DLD1 (cell line): Measurements from ENCODE around the gene PI16.

ENCODE experiments used
- in situ Hi-C: cut with HindIII; loops from 2 replicates; pipeline ENCODE4 v1.10.0; 2017; ENCODE audit warnings: low sequenced_read_pairs

PI16 gene

DNA sequence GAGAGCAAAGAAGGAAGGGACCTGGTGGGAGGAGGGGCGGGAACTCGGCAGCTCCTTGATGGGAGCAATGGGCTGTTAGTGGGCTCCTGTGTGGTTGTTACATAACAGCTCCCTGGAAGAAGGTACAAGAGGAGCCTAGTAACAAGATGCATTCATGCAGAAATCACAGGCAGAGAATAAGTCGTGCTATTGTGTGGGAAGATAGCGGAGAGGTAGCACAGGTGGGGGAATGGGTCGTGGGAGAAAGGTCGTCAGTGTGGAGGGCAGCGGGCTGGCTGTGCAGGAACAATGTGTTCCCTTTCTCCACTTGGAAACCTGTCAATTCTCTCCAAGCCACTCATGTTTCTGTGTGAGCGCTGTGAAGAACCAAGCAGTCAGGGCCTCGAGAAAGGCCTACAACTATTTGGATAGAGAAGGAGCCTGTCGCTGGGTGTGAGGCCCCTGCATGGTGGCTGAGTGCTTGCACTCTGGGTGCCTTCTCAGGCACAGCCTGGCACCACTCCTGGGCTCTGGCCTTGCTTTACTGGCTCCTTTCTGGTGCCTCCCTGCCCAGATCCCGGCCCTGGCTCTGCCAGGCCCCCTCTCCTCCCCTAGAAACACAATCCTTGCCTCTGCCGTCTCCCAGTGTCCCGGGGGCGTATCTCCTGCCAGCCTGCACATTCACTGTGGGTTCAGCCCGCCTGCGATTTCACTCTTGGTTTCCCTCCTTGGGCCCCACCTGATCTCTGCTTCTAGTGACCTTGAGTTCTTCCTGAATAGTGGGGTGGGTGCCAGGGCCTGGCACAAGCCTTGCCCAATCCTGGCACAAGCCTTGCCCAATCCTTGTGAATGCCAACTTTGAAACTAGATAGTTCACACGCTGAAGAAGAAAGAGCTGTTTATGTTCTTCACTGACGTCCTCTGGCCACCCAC lies 43.5 kb downstream of the PI16 start:
- in situ Hi-C loops: no loop called here

DNA sequence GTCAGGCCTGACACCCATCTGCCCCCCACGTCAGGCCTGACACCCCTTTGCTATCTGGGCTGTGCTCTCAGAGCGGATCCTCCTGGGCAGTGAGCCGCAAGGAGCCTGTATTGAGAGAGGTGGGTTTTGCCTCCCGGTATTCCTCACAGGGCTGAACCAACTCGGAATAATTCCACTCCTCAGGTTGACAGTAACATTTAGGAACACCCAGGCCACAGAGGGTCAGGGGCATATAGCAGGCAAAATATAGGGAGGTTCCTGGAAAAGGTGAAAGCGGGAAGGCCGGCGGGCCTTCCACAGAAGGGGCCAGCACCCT lies 44.1 kb downstream of the PI16 start:
- in situ Hi-C loops: no loop called here

DNA sequence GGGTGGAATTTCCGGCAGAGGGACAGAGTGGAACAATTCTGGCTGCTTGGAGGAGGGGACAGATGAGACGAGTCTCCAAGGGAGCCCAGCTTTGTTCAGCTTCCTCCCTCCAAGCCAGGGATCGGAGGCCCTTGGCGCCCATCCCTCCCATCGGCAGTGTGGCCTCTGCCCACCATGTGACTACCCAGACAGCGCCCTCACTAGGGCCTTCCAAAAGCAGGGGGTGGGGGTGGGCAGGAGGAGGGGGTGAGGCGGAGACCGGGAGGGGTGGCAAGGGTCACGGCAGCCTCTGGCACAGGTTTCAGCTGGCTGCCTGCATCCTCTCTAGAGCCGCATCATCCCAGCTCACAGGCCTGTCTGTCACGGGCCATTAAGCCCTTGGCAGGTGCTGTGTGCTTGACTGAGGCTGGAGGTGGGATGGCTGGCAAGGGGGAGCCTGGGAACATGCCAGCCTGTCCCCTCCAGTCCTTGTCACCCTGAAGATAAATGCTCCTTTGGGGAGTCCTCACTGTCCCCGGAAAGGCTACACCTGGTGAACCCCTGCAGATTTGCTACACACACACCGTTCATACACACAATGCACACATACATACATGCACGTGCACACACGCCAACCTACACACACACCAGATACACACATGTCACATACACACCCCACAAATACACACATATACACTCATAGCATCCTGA lies 44.7 kb downstream of the PI16 start:
- in situ Hi-C loops: no loop called here

DNA sequence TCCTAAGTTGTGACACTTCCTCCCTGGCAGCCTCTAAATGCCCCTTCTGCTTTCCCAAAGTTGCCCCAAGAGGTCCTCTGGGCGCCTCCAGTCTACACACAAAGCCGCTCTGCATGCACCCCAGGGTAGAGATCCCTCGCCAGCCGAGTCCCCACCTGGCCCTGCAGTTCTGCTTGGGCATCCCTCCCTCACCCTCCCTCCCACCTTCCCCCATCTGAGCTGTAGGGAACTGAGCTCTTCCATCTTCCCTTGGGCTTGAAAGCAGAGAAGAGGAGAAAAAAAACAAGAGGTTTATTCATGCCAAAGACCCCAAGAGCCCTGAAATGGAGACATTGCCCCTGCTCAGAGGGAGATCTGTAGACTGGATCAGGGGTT lies 45.2 kb downstream of the PI16 start:
- in situ Hi-C loops: no loop called here

DNA sequence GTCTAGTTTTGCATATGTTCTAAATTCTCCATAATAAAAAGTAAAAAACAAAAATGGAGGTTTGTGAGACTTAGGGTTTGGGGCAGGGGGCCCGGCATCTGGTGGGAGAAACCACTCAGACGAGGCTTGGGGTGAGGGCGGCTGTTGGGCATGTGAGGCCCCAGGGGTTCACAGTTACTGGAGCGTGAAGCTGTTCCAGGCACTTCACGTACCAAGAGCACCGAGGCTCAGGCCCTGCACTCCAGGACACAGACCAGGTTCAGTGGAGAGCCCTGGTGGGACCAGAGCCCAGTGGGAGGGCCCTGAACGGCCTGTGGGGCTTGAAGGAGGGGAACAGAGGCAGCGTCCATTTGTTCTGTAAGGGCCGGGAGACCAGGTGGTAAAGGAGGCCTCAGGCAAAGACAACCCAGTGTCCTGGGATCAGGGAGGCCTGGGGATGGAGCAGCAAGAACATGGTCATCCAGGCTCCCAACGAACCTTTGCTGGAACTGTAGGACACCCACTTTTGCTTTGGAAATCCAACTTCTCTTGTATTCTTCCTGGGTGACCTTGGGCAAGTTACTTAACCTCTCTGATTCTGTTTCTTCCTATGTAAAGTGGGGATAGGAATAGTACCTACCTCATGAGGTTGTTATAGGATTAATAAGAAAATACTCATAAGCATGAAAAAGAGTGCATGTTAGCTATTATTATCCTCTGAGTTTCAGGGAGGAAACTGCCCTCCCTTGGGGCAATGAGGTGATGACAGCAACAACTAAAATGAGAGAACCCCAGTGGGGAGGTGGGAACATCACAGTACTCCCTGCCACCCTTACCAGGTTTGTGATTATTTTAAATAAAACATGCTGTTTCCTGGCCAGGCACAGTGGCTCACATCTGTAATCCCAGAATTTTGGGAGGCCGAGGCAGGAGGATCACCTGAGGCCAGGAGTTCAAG lies 49.8 kb downstream of the PI16 start:
- in situ Hi-C loops: no loop called here

DNA sequence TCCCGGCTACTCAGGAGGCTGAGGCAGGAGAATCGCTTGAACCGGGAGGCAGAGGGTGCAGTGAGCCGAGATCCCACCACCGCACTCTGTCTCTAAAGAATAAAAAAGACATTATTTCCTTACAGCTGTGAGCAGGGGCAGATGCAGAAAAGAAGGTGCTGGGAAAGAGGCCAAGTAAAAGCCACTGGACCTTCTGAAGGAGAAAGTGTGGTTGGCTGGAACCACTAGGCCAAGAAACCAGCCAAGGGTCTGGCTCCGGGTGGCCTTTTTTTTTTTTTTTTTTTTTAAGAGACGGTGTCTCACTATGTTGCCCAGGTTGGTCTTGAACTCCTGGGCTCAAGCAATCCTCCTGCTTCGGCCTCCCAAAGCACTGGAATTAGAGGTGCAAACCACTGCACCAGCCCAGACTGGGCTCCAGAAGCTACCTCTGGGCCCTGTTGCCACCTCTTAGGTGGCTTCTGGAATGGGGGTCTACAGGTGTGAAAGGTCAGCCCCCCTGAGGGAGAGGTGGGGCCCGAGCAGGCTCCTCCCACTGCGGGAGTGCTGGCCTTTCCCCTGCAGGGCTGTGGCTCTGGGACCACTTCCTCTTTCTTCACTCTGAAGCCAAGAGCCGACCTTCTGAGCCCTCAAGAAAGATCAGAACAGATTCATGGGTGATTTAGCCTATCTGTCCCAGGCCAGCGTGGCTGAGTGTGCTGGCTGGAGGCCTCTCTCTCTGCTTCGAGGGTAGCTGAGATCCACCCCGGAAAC lies 50.7 kb downstream of the PI16 start, which contains the start of gene FGD2:
Gene FGD2 (plus strand): TSS at position 595 of the 750 bp plus-strand sequence. CDS start 163 bp downstream, outside the sequence.
- in situ Hi-C loops: no loop called here

DNA sequence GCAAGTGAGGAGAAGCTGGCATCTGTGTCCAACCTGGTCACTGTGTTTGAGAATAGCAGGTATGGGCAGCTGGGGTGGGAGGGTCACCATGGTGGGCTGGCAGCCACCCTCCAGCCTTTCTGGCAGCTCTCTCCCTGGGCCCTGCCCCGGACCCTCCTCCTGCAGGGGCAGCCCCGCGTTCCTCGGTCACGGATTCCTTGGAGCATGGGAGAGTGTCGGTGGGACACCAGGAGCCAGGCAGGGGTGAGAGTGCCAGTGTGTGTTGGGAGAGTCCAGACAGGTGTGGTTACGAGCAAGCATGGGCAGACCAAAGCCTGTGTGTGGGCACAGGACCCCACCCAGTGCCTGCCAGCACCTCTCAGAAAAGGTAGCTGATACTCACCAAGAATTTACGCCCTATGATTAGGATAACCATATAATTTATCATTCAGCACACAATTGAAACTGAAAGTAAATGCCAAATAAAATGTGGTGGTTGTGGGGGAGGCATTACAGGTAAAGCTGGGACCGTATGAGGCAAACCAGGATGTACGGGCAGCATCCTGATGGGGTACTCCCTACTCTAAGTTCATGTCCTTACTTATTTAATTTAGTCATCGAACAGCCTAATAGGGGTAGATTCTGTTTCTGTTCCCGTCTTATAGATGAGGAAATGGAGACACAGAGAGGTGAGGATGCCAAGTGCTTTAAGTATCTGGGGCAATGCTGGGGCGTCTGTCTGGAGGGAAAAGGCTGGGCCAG lies 51.5 kb downstream of the PI16 start:
- in situ Hi-C loops: no loop called here

DNA sequence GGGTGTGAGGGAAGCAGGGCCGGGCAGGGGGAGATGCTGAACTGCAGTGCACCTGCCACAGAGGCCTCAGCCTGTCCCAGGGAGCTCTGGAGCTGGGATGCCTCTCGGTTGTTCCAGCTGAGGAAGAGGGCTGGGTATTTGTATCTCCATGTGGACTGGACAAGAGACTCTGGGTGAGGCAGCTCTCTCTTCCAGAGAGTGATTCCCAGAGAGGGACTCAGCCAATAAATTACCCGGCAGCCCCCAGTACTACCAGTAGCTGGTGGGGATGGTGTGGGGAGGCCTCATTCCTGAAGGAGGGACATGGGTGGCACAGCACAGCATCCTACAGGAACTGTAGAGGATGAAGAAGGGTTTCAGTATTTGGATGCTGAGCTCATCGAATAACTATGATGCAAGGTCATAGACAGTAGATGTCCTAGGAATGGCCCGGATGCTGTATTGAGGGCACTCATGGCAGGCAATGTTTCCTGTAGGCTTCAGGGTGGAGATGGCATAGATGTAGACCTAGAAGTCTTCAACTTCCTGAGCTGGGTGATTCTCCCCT lies 52.3 kb downstream of the PI16 start:
- in situ Hi-C loops: no loop called here

DNA sequence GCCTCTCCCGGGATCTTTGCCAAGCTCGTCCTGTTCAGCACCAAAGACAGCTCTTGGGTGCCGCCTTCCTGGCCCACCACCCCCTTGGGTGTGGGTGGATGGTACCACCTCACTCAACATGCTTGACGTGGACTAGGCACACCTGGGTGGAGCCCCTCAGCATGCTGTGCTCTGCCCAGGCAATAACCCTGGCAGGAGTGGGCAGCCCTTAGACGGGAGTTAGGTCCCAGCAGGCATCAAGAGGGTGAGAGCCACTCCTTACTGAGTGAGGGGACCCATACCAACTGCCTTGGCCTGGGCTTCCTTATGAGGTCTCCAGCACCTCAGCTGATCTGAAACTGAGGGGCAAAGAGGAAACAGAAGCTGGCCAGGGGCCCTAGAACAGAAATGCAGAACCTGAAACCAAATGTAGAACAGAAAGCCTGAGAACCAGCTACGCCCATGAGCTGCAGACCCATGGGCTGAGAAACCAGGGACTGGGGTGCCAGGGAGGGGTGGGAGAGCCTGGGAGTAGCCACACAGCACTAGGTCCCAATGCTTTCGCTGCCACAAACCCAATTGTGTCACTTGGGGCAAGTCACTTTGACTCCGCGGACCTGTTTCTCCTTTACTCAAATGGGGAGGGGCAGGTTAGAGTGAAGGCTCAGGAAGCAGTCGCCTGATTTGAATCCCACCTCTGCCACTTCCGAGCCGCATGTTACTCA lies 53.0 kb downstream of the PI16 start:
- in situ Hi-C loops: no loop called here

DNA sequence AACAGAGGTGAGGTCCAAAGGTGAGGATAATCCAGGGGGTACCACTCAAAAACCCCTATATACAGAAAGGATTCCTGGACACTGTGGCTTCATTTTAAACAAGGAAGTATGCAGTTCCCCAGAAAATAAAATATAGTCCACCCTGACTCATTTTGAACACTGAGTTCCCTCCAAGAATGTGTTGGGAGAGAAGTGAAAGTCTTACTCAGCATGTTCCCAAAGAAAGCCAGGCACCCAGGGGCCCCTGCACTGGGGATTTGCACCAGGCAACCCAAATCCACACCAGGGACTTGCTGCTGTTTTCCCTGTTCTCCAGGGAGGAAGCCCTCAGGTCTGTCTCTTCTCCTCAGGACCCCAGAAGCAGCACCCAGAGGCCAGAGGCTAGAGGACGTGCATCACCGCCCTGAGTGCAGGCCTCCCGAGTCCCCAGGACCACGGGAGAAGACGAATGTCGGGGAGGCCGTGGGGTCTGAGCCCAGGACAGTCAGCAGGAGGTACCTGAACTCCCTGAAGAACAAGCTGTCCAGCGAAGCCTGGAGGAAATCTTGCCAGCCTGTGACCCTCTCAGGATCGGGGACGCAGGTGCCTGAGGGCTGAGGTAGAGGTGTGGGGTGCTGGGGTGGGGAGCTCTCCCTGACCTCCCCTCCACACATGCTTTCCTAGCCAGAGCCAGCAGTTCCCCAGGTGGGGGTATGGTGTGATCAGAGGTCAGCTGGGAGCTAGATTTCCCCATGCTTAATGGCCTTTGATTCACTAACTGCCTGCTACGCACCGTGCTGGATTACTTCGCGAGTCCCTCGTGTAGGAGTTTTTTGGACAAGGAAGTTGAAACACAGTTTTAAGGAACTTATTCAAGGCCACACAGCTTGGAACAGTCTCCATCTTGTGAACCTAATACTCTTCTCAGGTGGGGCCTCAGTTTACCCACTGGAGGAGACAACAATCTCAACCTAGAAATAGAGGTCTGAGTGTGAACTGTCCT lies 54.2 kb downstream of the PI16 start:
- in situ Hi-C loops: no loop called here

DNA sequence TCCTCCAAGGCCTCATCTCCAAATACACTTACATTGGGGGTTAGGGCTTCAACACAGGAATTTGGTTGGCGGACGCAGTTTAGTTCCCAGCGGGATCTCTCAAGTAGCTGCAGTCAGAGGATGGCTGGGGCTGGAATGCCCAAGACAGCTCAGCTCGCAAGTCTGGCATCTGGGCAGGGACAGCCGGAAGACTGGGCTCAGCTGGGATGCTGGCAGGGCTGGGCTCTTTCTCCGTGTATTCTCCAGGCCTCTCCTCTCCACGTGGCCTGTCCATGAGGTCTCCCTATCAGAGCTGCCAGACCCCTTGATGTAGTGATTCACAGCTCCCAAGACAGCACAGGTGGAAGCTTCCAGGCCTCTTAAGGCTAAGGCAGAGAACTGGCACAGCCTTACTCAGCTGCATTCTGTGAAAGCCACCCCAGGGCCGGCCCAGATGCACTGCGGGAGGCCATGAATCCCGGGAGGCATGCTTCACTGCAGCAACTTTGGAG lies 55.9 kb downstream of the PI16 start:
- in situ Hi-C loops: loop anchor here (10.0 kb wide), 1 partner anchor 106 kb away; no protein-coding TSS in a partner anchor

DNA sequence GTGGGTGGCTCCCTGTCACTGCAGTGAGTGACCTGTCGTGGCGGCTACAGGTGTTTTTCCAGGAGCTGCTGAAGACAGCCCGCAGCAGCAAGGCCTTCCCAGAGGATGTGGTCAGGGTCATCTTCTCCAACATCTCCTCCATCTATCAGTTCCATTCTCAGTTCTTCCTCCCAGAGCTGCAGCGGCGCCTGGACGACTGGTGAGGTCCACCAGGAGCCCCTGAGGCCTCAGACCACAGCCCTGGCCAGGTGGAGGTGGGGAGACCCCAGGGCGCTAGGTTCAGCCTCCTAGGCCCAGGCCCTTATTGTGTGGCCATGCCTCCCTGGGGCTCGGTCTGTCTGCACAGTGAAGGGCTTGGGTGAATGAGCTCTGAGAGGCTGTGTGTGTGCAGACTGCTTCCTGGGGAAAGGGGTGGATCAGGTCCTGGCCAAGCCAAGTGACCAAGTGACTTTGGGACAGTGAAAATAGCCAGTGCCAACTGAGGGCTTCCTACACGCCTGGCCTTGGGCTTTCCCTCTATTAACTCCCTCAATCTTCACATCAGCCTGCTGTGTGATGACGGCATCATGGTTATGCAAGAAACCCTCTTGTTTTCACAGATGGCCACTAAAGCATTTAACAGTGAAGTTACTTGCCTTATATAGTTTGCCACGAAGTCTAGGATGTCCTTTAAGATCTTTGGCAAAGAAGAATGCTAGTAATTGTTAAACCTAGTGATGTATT lies 57.3 kb downstream of the PI16 start:
- in situ Hi-C loops: loop anchor here (10.0 kb wide), 1 partner anchor 107 kb away; no protein-coding TSS in a partner anchor

DNA sequence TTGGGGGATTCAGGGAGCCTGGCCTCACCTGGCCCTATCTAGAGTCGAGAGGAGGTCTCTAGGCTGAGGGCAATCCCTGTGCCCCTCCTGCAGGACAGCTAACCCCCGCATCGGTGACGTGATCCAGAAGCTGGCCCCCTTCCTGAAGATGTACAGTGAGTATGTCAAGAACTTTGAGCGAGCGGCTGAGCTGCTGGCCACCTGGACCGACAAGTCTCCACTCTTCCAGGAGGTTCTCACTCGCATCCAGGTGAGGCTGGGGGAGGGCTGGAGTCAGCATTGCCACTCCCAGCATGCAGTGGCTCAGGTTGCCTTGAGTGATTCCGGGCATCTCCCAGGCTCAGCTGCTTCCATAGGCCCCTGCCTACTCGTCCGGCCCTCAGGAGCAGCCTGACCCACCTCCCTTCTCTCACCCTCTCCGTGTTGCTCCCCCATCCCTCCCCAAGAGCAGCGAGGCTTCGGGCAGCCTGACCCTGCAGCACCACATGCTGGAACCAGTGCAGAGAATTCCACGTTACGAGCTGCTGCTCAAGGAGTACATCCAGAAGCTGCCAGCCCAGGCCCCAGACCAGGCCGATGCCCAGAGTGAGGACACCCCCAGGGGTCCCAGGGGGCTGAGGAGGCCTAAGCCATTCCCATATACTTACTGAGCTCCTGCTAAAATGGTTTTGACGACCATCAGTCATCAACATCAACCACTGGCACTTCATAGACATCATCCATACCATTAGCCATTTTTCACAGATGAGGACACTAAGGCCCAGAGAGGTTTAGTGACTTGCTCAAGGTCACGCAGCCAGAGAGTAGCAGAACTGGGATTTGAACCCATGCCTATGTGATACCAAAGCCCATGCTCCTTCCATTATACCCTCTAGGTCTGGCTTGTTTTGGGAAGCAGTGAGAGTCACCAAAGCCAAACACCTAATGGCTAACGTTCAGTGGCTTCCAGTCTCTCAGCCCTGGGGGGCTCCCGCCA lies 59.3 kb downstream of the PI16 start:
- in situ Hi-C loops: loop anchor here (10.0 kb wide), 1 partner anchor 109 kb away; no protein-coding TSS in a partner anchor
